HS-27A (cell line): ENCODE data around the gene CRLF3.
"Not testable (repeated sequence)": the region's sequence is repeated elsewhere in the genome, so short reads cannot be mapped to it uniquely, and the experiment has no call there.

Experiments
- DNase-seq: peaks from one replicate; pipeline ENCODE4 v3.0.0-alpha.2; 2012; ENCODE audit warnings: low read depth, missing footprints

The CRLF3 gene

GRCh38 chr17:30824356-30825145 lies at the start of gene CRLF3:
CRLF3 (minus strand) TSS chr17:30824692; CDS start chr17:30824651, 41 bp downstream.
- peak; percentile 29 for DNase-seq

GRCh38 chr17:30869005-30869404 lies 44.5 kb upstream of the CRLF3 start:
- DNase-seq: no peak

GRCh38 chr17:30864636-30865035 lies 40.1 kb upstream of the CRLF3 start:
- no peak for DNase-seq

- no peak for DNase-seq
These were observed 34.2 kb upstream of the CRLF3 start for GRCh38 chr17:30858556-30859250.

GRCh38 chr17:30854146-30854545 lies 29.7 kb upstream of the CRLF3 start:
- no peak for DNase-seq

- no peak for DNase-seq
These were observed 23.5 kb upstream of the CRLF3 start for GRCh38 chr17:30848021-30848420.

GRCh38 chr17:30840771-30841170 lies 16.3 kb upstream of the CRLF3 start:
- DNase-seq: no peak

GRCh38 chr17:30838202-30838807 lies 13.8 kb upstream of the CRLF3 start:
- no peak for DNase-seq

- DNase-seq: no peak
These were observed 8.1 kb upstream of the CRLF3 start for GRCh38 chr17:30832438-30833124.

- DNase-seq: peak; percentile 58
These were observed 7.4 kb upstream of the CRLF3 start, which contains the start of gene ATAD5 for GRCh38 chr17:30831663-30832437. ATAD5 (plus strand) TSS chr17:30831966; CDS start chr17:30832348, 382 bp downstream.

GRCh38 chr17:30831257-30831656 lies 6.8 kb upstream of the CRLF3 start:
- no peak for DNase-seq

- no peak for DNase-seq
These were observed 4.5 kb upstream of the CRLF3 start for GRCh38 chr17:30829022-30829421.

- no peak for DNase-seq
These were observed 2.6 kb upstream of the CRLF3 start for GRCh38 chr17:30827082-30827481.

- no peak for DNase-seq
These were observed 513 bp downstream of the CRLF3 start for GRCh38 chr17:30824002-30824355.

- DNase-seq: no peak
These were observed 1.1 kb downstream of the CRLF3 start for GRCh38 chr17:30823421-30823820.

GRCh38 chr17:30822919-30823318 lies 1.6 kb downstream of the CRLF3 start:
- not testable (repeated sequence) for DNase-seq

- no peak for DNase-seq
These were observed 2.4 kb downstream of the CRLF3 start for GRCh38 chr17:30821871-30822723.

- DNase-seq: no peak
These were observed 4.4 kb downstream of the CRLF3 start for GRCh38 chr17:30819971-30820705.

- DNase-seq: no peak
These were observed 8.3 kb downstream of the CRLF3 start for GRCh38 chr17:30816165-30816564.

- not testable (repeated sequence) for DNase-seq
These were observed 9.6 kb downstream of the CRLF3 start for GRCh38 chr17:30814860-30815259.
